Right ventricle myocardium inferior (tissue), 1 donor: ENCODE measurements around the gene P2RY11. TPM values are rescaled to one million over a fixed set of nuclear protein-coding genes. Genes with fewer than 3 reads are reported as not detected.

Experiments used
- ATAC-seq: fragments of 200-7000 bp; cut with Tn5 transposase; one replicate; pipeline ENCODE4 v1.9.1; 2020; ENCODE audit warnings: mild to moderate bottlenecking, moderate library complexity
- DNase-seq: peaks from one replicate; pipeline ENCODE4 v3.0.0; 2021; ENCODE audit errors: missing footprints
- intact Hi-C: fragments of 100-400 bp; cut with DNase I; formaldehyde crosslinking; loops from one replicate; pipeline ENCODE4 v1.11.0; 2022
- total RNA-seq: library from RNA; stranded (reverse); fragmentation: NEBNext Ultra II Directional; extraction: Animal tissue kit (Norgen Biotek cat#: 25700); gene quantifications from one replicate; pipeline ENCODE4 v1.2.1, GENCODE V29; 2021
- donor health status: DM: no; HTN: yes; CAD: no; lungs with severe emphysema.

Gene P2RY11
- total RNA-seq, 1 donor from 2014 or later: 4.5 TPM

DNA sequence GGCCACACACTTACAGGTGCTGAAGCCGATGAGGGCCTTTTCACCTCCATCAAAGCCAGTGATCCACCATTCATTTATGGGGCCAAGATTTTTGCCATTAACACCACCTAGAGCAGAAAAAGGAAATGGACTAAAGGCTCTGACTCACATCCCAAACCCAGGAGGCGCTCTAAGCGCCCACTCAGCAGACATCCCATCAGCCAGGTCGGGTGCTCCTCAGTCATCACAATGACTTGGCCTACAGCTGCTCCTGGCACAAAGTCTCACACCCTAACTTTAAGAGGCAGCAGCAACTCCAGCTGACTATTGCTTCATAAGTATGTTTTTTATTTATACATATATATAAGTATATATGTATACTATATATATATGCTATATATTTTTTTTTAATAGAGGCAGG lies 44.3 kb downstream of the P2RY11 start:
- no peak for DNase-seq
- intact Hi-C loops: no loop called here
- ATAC-seq: no peak

DNA sequence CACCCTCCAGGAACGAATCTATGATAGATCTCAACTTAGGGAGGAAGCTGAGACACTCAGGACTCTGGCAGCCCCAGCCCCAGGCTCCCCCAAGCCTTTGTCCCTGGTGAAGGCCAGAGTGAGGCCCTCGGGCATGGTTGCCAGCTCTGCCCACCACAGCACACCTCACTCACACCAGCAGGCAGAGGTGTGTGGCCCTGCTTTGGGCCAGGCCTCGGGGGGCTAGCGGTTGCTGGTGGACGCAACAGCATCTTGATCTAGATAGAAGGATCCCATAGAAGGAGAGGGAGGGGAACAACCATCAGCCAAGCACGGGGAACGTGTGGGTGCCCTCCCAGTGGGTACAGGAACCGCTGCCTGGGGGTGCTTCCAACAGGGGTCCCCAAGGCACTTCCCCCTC lies 46.6 kb downstream of the P2RY11 start:
- ATAC-seq: no peak
- intact Hi-C loops: no loop called here
- no peak for DNase-seq

DNA sequence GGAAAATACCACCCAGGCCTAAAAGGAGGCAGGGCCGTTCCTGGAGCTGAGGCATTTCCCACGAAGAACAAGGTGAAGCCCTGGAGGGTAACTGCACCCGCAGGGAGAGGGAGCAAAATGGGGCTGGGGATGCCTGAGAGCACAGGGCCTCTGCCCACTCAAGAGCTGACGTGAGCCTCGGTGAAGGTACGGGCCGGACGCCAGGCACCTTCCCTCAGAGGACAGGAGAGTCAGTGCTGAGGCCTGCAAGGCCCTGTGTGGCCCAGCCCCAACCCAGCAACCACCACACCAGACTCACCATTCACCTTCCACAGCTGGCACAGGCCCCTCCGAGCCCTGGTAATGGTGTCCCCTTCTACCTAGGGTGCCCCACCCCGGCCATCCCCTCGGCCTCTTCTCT lies 47.0 kb downstream of the P2RY11 start:
- intact Hi-C loops: no loop called here
- ATAC-seq (no peak), DNase-seq (no peak)

DNA sequence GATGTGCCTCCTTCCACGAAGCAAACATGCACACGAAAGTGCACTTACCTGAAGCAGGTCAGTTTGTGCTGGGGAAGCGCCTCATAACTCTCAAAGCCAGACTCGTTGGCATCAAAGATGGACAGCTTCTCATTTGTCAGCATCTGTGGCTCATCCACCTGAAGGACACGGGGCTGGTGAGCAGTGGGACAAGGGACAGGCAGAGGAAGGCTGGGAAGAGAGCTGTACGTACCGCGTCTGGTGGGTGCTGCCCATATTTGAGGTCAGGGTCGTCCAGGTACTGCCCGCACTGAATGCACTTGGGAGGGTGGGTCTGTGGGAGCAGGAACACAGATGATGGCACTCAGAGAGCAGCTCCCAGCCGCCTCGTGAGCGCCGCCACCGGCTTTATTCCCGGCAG lies 48.1 kb downstream of the P2RY11 start:
- ATAC-seq (no peak), DNase-seq (no peak)
- intact Hi-C loops: no loop called here

DNA sequence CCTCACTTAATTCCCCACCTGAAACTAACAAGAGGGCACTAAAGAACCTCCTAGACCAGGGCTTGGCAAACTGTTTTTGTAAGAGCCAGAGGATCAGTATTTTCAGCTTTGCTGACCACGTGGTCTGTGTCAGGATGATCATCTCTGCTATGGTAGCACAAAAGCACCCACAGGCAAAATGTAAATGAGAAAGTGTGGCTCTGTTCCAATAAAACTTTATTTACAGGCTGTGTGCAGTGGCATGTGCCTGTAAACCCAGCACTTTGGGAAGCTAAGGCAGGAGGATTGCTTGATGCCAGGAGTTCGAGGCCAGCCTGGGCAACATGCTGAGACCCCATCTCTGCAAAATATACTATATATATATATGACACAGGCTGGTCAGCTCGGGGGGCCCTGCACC lies 52.0 kb downstream of the P2RY11 start:
- ATAC-seq (no peak), DNase-seq (no peak)
- intact Hi-C loops: no loop called here

Other genes with a start within 250 kb of the P2RY11 start
- gene OLFM2, start 175.2 kb upstream of the P2RY11 start, total RNA-seq: 2.2 TPM
- 10.4 TPM for gene COL5A3, start 101.2 kb upstream of the P2RY11 start, total RNA-seq
- gene RDH8, start 98.2 kb upstream of the P2RY11 start, total RNA-seq: not detected
- gene SHFL, start 25.4 kb upstream of the P2RY11 start, total RNA-seq: 9.7 TPM
- gene ANGPTL6, start 9.0 kb upstream of the P2RY11 start, total RNA-seq: not detected
- gene PPAN, start 5.3 kb upstream of the P2RY11 start, total RNA-seq: 27.0 TPM
- 167 TPM for gene EIF3G, start 8.2 kb downstream of the P2RY11 start, total RNA-seq
- 26.0 TPM for gene DNMT1, start 83.3 kb downstream of the P2RY11 start, total RNA-seq
- 8.4 TPM for gene S1PR2, start 119.6 kb downstream of the P2RY11 start, total RNA-seq
- 70.1 TPM for gene MRPL4, start 140.5 kb downstream of the P2RY11 start, total RNA-seq
- 8.6 TPM for gene ICAM1, start 159.4 kb downstream of the P2RY11 start, total RNA-seq
- gene ICAM4, start 175.3 kb downstream of the P2RY11 start, total RNA-seq: 0.30 TPM
- 0.38 TPM for gene ICAM5, start 178.3 kb downstream of the P2RY11 start, total RNA-seq
- 0.65 TPM for gene ZGLP1, start 198.1 kb downstream of the P2RY11 start, total RNA-seq
- gene FDX2, start 204.3 kb downstream of the P2RY11 start, total RNA-seq: 20.1 TPM
- 10.1 TPM for gene RAVER1, start 221.8 kb downstream of the P2RY11 start, total RNA-seq
- 36.7 TPM for gene ICAM3, start 227.9 kb downstream of the P2RY11 start, total RNA-seq